Stimulated activated CD8-positive, alpha-beta memory T cell treated with anti-CD3 and anti-CD28 coated beads, Interleukin-15, amount 100 ng/mL, for 1 hour (primary cell): ENCODE data around the gene ATG4B.
"Not testable (repeated sequence)": the region's sequence is repeated elsewhere in the genome, so short reads cannot be mapped to it uniquely, and the experiment has no call there.

ENCODE experiments used
- DNase-seq: peaks from one replicate; pipeline ENCODE4 v3.0.0-alpha.2; 2020; ENCODE audit warnings: low read depth

The ATG4B gene

GRCh38 chr2:241637018-241637794 is at the start of gene ATG4B, which contains the start of gene THAP4:
Gene ATG4B (plus strand): TSS chr2:241637693. CDS start chr2:241637715, 22 bp downstream.
Gene THAP4 (minus strand): TSS chr2:241637158. CDS start chr2:241637017, 141 bp downstream.
- DNase-seq, result peak; percentile 40

- not testable (repeated sequence) for DNase-seq
Observed at GRCh38 chr2:241589863-241590262, 47.6 kb upstream of the ATG4B start.

- DNase-seq, result not testable (repeated sequence)
Observed at GRCh38 chr2:241590496-241591455, 46.7 kb upstream of the ATG4B start.

- no peak for DNase-seq
Observed at GRCh38 chr2:241592126-241592845, 45.2 kb upstream of the ATG4B start.

- DNase-seq, result no peak
Observed at GRCh38 chr2:241593271-241593670, 44.2 kb upstream of the ATG4B start.

- no peak for DNase-seq
Observed at GRCh38 chr2:241595600-241596140, 41.8 kb upstream of the ATG4B start.

GRCh38 chr2:241597561-241597960 is 39.9 kb upstream of the ATG4B start:
- DNase-seq, result no peak

GRCh38 chr2:241598061-241598460 is 39.4 kb upstream of the ATG4B start:
- no peak for DNase-seq

GRCh38 chr2:241598487-241598886 is 39.0 kb upstream of the ATG4B start:
- no peak for DNase-seq

GRCh38 chr2:241599615-241600014 is 37.9 kb upstream of the ATG4B start:
- no peak for DNase-seq

- no peak for DNase-seq
Observed at GRCh38 chr2:241601841-241602240, 35.7 kb upstream of the ATG4B start.

GRCh38 chr2:241602720-241603119 is 34.8 kb upstream of the ATG4B start:
- no peak for DNase-seq

- DNase-seq, result no peak
Observed at GRCh38 chr2:241603686-241604085, 33.8 kb upstream of the ATG4B start.

- DNase-seq, result no peak
Observed at GRCh38 chr2:241606186-241606585, 31.3 kb upstream of the ATG4B start.

GRCh38 chr2:241607162-241607885 is 30.2 kb upstream of the ATG4B start:
- DNase-seq, result no peak

- DNase-seq, result no peak
Observed at GRCh38 chr2:241608881-241609280, 28.6 kb upstream of the ATG4B start.

- DNase-seq, result peak; percentile 71
Observed at GRCh38 chr2:241609859-241610793, 27.4 kb upstream of the ATG4B start.

GRCh38 chr2:241611062-241611461 is 26.4 kb upstream of the ATG4B start:
- DNase-seq, result no peak

GRCh38 chr2:241612156-241613016 is 25.1 kb upstream of the ATG4B start:
- no peak for DNase-seq
